NCI-H69 (cell line): ENCODE measurements around the gene STOX1.
"Not testable (repeated sequence)": the region's sequence is repeated elsewhere in the genome, so short reads cannot be mapped to it uniquely, and the experiment has no call there.

Experiments used
- DNase-seq: peaks from one replicate; lab custom pipeline; 2025; lab: John Stamatoyannopoulos, UW

STOX1 gene

DNA sequence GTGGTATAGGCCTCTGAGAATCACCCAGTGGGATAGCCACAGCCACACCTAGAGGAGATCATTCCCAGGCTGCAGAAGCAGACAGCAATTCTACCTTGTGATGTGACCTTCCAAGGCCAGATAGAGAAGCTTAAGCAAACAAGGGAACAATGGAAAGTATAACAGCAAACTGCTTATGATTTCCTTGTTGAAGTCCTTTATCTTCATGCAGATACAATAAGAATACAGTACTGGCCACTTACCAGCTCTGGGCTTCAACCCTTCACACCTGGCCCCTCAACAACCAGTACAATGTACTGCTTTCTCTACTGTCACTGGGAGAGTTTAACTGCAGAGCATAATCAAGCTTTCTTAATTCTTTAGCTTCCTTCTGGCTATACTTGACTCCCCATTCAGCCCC is 51.2 kb downstream of the STOX1 start:
- peak; percentile 6 for DNase-seq

DNA sequence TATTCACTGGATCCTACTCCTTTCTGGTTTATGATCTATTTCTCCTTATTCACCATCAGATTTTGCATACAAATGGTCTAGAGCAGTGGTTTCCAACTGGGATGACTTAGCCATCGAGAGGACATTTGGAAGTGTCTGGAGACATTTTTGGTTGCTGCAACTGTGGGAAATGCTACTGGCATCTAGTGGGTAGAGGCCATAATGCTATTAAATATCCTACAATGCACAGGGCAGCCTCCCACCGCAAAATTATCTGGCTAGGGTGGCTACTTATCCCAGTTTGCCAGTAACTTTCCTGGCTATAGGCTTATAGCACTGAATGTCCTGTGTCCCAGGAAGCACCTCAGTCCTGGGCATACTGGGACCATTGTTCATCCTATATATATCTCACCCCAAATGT is 52.3 kb downstream of the STOX1 start:
- DNase-seq, result no peak

DNA sequence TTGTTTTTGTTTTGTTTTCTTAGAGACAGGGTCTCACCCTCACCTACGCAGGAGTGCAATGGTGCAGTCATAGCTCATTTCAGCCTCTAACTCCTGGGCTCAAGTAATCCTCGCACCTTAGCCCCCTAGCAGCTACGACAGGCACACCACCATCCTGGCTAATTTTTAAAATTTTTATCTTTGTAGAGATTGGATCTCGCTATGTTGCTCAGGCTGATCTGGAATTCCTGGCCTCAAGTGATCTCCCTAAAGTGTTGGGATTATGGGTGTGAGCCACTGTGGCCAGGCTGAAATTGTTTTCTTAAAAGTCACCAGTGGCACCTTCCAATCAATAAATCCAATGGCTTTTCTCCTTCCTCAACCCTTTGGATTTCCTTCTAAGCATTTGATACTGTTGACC is 52.9 kb downstream of the STOX1 start:
- DNase-seq, result no peak

DNA sequence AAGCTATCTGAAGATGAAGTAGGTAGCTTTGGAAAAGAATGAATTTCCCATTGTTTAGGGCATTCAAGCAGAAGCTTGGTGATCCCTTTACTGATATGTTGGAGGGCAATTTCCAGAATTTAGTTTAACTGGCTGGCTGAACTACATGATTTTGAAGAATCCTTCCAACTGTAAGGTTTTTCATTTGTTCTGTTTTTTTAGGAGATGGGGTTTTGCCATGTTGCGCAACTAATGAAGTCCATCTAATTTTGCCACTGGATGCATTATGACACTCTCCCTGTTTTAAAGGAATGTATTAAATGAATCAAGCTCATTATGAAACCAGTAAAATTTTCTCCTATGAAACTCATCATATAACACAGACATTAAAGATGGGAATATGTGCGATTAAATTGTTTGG is 67.7 kb downstream of the STOX1 start:
- no peak for DNase-seq

DNA sequence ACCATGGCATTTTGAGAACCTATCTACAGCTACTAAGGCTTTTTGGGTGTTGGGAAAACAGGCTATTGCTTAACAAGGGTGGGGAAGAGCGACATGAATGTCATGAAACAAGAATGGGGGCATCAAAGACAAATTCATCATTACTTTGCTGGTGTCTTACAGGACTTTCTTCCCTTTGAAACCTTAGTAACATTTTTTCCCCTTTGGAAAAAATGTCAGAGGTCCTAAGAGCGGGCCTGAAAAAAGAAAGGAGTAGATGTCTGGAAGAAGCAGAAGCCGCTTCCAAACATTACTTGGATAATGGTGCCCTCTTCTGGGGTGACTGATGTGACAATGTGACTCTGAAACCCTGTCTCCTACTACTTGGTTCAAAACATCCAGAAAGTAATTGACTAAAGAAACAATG is 70.0 kb downstream of the STOX1 start:
- DNase-seq, result peak; percentile 71

DNA sequence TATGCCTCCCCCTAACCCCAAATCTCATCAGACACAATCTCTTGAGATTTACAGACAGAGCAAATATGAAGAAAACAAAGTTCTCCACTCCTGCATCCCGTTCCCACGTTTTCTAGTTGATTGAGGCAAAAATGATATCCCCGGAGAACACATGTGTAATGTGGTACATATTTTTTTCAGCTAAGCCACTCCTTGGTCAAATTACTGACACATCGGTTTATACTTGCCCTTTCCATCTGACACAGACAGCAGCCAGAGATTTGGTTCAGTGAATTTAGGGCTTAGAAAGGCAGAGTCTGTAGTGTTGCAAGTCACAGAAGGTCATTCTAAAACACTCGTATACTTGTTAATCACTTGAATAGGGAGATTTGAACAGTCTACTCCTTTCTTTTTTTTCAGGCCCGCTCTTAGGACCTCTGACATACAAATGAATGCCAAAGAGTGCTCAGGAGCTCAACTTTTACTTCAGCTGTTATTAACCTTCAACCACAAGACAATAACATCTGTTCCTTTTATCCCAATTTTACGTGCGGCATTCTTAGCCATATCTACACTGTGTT is 71.9 kb downstream of the STOX1 start:
- DNase-seq, result no peak

DNA sequence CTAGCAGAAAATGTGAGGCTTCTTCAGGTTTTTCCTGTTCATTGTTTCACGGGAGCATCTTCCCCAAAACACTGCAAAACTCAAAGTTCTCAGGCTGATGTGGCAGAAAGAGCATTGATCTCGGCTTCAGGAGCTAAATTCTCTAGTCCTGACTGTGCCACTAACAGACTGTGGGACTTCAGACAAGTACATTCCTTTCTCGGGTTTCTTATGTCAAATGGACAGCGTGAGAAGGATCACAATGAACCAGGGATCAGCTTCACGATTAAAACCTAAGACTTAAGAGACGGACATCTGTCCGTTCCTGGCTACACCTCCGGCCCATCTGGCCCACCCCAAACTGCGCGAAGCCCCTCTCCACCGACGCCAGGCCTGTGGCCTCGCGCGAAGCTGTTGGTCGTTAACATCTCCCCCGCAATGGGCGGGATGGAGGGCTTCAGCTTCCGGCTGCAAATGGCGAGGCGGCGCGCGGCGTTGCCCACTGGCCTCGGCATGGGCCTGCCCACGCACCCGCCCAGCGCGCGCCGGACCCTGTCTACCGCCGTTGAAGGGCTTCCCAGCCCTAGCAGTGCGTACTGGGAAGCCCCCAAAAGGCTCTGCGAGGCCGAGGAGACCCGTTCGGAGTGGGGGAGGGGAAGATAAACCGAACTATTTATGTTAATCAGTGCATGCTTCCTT is 73.2 kb downstream of the STOX1 start:
- DNase-seq, result no peak

DNA sequence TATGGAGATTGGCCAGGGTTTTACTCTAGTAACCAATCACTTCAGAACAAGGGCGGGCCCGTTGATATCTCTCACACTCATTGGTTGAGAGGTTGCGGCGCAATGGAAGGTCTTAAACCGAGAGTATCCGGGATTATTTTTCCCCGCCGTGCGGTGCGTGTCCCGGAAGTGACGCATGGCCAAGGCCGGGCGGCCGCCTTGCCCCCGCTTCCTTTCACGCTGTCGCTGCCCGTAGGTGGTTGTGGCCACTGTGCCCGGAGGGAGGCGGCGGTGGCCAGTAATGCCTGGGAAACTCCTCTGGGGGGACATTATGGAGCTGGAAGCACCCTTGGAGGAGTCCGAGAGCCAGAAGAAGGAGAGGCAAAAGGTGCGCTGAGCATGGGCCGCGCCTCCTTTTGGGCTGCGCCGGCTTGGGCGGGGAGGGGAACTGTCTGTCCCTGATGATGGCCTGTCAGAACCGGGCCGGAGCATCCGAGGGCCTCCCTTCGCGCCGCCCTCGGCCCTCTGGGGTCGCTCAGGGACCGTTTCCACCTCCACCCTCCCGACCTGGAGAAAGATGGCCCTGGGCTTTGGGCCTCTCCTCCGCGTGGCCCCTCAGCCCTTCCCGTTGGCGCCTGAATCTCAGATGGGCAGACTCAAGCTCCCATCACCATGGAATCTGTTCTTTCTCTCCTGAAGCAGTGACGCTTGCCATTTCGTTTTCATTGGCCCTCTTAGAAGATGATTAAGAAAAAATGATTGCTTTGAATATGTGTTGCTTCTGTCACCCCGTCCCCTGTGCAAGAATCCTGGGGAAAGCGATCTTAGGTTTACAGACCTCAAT is 74.0 kb downstream of the STOX1 start, which contains the start of gene DDX50:
DDX50 (plus strand) TSS at position 211 of the 823 bp plus-strand sequence; CDS start at position 281, 70 bp downstream.
- DNase-seq, result peak; percentile 98

DNA sequence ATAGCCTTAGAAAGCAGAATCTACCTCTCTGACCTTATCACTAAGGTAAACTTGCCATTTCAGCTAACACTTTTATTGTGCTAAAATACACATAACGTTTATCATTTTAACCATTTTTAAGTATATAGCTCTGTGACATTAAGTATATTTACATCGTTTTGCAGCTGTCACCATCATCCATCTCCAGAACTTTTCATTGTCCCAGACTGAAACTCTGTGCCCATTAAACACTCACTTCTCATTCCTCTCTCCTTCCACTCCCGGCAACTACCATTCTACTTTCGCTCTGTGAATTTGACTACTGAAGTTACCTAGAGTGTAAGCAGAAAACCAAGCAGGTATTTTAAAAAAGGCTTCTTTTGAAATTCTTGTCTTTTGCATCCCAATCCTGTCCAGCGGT is 75.1 kb downstream of the STOX1 start:
- no peak for DNase-seq

DNA sequence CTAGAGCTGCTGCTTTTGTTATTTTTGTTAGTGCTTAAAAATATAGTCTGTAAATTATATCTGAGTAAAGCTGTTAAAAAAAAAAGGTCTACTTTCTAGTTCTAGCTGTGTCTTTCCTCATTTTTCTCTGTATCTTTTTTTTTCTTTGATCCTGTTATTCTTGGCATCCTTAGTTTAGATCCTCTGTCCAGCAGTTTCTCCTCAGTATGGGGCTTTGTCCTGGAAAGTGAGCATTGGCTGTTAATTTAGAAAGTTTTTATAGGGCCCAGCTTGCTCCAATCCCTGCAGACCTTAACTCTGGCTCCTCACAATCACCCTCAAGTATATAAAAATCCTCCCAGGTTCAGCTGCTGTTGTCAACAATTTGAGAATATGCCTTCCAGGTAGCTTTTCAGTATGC is 97.3 kb downstream of the STOX1 start:
- DNase-seq, result no peak

DNA sequence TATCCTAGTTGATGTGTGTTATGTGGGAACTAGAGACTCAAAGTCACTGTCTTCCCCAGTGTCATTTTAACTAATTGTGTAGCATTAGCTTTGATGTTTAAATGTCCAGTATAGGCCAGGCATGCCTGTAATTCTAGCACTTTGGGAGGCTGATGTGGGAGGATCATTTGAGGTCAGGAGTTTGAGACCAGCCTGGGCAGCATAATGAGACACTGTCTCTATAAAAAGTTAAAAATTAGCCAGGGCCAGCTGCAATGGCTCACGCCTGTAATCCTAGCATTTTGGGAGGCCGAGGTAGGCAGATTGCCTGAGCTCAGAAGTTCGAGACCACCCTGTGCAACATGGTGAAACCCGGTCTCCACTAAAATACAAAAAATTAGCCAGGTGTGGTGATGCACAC is 98.2 kb downstream of the STOX1 start:
- DNase-seq, result no peak

DNA sequence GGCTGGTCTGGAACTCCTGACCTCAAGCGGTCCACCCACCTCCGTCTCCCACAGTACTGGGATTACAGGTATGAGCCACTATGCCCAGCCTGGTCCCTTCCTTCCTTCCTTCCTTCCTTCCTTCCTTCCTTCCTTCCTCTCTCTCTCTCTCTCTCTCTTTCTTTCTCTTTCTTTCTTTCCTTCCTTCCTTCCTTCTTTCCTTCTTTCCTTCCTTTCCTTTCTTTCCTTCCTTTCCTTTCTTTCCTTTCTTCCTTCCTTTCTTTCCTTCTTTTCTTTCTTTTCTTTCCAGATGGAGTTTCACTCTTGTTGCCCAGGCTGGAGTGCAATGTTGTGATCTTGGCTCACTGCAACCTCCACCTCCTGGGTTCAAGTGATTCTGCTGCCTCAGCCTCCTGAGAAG is 101.8 kb downstream of the STOX1 start:
- DNase-seq, result not testable (repeated sequence)

DNA sequence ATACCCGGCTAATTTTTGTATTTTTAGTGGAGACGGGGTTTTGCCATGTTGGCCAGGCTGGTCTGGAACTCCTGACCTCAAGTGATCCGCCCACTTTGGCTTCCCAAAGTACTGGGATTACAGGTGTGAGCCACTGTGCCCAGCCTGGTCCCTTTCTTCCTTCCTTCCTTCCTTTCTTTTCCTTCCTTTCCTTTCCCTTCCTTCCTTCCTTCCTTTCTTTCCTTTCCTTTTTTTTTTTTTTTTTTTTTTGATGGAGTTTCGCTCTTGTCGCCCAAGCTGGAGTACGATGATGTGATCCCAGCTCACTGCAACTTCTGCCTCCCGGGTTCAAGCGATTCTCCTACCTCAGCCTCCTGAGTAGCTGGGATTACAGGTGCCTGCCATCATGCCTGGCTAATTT is 102.6 kb downstream of the STOX1 start:
- DNase-seq, result not testable (repeated sequence)

DNA sequence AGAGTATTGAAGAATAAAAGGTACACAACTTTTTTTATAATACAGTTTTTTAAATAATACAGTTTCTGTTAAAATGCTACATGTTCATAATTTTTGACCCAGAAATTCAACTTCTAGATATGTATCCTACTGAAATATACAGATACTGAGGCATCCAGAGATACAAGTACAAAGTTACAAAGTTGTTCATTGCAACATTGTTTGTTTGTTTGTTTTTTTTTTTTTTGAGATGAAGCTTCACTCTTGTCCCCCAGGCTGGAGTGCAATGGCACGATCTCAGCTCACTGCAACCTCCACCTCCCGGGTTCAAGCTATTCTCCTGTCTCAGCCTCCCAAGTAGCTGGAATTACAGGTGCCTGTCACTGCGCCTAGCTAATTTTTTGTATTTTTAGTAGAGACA is 105.5 kb downstream of the STOX1 start:
- not testable (repeated sequence) for DNase-seq

DNA sequence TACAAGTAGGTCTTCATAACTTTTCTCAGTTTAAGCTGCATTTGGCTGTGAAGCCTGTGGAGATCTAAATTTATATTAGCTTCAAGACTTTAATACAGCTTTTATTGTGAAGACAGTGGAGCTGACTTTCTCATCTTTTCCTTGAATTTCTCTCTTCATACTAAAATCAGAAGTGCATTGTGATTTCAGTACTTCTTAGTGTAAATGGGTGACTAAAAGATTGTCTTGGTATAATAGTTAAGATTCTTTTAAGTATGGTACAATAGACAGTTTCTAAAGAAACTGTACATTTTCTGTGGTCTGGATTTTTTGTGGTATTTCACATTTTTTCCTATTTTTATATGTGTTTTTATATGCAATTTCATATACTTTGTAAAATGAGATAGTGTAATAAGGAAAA is 107.7 kb downstream of the STOX1 start:
- DNase-seq, result no peak

DNA sequence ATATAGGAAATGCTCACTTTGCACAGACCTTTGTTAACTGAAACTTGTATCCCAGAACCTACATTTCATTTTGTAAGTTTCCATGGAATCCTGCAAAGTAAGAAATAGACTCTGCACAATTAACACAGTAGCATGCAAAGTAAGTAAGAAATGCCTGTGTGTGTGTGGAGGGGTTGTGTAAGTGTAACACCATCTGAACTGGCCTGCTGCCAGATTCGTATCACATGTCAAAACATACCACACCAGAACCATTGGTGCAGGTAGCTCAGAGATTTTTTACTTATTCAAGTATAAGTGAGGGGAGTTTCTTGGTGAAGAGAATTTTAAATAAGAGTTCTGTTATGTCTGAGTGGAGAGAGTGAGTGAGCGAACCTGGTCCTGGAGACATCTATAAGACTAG is 110.8 kb downstream of the STOX1 start:
- peak; percentile 4 for DNase-seq

DNA sequence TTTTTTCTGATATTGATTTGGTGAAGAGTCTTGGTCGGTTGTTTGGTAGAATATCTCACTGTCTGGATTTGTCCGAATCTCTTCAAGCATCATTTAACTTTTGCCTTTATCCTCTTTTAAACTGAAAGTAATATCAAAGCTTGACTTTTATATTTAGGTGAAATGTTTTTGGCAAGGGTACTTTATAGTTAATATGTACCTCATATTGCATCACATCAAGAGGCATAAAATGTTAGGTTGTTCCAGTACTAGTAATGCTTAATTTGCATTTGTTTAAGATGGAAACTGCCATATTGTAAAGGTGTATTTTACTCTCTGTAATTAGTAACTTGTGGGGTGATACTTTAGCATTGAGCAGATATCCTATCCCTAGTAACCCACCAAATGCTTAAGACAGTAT is 111.6 kb downstream of the STOX1 start:
- DNase-seq, result no peak

DNA sequence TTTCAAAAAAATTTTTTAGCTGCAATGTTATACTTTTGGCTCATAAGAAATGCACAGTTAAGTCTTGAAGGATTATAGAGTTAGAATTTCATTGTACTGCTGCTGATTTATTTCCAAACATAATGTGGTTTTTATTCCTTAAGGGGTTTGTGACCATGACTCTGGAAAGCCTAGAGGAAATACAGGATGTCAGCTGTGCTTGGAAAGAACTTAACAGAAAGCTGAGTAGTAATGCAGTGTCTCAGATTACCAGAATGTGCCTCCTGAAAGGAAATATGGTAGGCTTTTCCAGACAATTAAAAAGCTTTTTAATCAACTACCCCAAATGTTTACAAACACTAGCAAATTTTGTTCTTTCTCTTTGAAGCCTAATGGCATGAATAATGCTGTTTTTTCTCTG is 113.6 kb downstream of the STOX1 start:
- not testable (repeated sequence) for DNase-seq
